ENCODE data around the gene TUBG1.

The TUBG1 gene

DNA sequence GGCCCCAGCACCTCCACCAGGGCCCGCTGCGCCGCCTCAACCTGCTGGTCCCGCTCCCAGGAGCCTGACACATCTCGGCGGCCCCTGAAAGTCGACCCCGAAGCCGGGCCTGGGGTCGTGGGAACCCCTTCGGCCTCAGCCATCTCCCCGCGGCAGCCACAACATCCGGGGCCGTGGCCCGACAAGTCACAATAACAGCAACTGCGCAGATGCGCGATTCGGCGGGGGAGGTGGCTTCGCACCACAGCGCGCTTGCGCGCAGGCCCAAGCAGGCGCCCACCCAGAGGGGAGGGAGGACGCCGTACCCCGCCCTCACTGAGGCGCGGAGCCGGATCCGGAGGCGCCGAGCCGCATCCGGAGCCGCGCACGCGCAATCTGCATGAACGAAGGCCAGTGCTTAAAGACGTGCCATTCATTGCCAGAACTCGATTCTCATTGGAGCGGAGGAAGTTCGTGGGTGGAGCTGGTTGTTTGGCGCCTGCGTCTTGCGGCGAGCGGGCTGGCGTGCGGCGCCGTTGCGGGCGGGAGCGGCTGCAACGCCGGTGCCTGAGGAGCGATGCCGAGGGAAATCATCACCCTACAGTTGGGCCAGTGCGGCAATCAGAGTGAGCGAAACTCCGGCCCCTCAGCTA lies at the start of gene TUBG1, which contains the start of gene RETREG3:
TSS of gene TUBG1 (plus strand) at position 502 of the 632 bp plus-strand sequence. CDS start at position 557, 55 bp downstream.
TSS of gene RETREG3 (minus strand) at position 193 of the 632 bp plus-strand sequence. CDS start at position 143, 50 bp downstream.
- DNase-seq (ENCODE audit: low spot score), result peak; percentile 99

DNA sequence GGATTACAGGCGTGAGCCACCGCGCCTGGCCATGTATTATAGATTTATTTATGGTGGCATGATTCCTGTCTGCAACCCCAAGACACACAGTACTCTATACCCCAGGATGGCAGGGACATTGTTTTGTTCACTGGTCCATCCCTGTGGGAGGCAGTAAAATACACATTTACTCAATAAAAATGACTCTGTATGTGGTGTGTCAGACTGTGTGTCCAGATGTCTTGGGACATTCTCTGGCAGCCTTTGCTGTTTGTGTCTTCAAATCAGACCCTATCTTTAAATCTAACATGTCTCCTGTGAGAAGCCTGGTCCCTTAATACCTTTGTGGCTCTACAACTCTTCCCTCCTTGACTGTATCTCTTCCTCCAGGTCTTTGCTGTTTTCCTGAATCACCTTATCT lies 49.2 kb upstream of the TUBG1 start:
- no peak for DNase-seq (ENCODE audit: low spot score)

DNA sequence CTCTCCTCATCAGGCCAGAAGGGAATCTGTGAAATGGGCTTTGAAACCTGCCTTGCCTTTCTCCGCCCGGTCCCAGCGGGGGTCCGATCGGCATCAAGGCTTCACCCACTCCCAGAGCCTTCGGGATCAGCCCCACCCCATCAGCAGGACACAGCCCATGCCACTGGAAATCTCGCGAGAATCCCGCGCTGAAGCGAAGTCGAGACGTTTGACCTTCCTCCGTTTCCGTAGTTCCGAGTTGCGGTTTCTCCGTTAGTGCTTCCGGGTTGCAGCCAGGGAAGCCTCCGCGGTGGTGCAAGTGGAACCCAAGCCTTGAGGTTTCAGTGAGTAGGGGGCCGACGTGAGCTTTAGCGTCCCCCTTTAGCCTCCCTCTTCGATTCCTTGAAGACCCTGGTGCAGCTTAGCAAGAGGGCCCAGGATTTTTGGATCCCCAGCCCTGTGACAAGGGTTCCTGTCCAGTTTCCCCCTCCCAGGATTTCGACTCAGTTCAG lies 47.5 kb upstream of the TUBG1 start, which contains the start of gene COASY:
TSS of gene COASY (plus strand) at position 252 of the 491 bp plus-strand sequence. CDS start 475 bp downstream, outside the sequence.
- peak; percentile 94 for DNase-seq (ENCODE audit: low spot score)

DNA sequence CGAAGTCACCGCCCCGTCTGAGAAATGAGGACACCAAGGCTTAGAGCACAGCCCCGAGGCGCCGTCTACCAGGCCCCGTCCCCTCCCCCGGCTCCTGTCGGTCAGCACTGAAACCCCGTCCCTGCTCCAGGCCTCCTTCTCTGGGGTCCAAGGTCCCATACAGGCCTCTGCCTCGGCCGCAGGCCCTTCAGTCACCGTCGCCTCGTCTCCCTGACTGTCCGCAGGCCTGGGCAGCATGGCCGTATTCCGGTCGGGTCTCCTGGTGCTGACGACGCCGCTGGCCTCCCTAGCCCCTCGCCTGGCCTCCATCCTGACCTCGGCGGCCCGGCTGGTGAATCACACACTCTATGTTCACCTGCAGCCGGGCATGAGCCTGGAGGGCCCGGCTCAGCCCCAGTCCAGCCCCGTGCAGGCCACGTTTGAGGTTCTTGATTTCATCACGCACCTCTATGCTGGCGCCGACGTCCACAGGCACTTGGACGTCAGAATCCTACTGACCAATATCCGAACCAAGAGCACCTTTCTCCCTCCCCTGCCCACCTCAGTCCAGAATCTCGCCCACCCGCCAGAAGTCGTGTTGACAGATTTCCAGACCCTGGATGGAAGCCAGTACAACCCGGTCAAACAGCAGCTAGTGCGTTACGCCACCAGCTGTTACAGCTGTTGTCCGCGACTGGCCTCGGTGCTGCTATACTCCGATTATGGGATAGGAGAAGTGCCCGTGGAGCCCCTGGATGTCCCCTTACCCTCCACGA lies 46.9 kb upstream of the TUBG1 start:
- no peak for DNase-seq (ENCODE audit: low spot score)

DNA sequence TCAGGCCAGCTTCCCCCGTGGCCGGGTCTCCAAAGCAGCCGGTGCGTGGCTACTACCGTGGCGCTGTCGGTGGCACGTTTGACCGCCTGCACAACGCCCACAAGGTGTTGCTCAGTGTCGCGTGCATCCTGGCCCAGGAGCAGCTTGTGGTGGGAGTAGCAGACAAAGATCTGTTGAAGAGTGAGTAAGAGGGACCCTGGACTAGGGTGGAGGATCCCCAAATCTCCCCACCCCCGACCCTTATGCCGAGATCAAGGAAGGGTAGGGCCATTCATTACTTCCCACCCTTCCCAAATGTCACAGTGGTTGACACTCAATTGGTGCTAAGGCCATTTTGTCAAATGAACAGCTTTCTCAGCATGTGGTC lies 46.4 kb upstream of the TUBG1 start:
- DNase-seq (ENCODE audit: low spot score), result no peak

DNA sequence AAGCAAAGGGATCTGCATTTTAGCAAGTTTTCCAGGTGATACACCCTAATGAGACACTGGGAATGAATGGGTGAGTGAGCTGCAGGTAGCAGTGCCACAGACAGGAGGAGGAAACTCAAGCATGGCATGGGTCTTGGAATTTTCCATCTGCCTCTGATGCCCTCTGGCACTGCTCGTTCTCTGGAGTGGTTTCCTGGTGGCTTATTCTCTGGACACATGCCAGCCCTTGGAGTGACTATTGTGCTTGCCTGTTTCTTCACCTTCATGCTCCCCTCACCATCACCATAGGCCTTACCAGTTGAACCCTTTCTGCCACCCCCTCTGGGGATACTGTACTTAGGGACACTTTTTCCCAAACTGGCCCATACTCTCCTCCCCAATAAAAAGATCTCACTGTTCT lies 45.9 kb upstream of the TUBG1 start:
- no peak for DNase-seq (ENCODE audit: low spot score)

DNA sequence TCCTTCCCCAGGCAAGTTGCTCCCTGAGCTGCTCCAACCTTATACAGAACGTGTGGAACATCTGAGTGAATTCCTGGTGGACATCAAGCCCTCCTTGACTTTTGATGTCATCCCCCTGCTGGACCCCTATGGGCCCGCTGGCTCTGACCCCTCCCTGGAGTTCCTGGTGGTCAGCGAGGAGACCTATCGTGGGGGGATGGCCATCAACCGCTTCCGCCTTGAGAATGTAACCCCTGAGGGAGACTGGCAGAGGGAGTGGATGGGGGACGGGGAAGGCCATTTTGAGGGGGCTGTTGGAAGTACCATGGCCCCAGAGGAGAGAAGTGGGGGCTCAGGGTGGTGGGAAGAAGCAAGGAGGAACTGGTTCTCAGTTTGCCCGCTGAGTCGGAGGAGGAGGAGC lies 45.5 kb upstream of the TUBG1 start:
- no peak for DNase-seq (ENCODE audit: low spot score)

DNA sequence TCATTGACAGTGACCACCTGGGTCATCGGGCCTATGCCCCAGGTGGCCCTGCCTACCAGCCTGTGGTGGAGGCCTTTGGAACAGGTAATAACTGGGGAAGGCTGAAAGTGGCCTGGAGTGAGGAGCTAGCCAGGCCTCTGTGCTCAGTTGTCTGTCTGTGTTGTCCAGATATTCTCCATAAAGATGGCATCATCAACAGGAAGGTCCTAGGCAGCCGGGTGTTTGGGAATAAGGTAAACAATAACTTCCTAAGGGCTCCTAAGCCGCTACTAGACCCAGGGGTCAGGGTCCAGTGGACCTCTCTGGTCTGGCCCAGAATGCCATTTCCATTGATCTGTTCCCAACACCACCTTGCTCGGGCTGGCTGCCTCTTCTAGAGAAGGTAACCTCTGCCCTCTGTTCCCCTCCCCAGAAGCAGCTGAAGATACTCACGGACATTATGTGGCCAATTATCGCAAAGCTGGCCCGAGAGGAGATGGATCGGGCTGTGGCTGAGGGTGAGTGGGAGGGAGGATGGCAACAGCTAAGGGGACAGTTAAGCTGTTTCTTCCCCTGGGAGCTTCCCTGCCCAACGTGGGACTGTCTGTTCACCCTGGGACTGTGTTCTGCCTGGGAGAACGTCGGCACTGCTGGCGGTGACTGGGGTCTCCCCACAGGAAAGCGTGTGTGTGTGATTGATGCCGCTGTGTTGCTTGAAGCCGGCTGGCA lies 44.5 kb upstream of the TUBG1 start:
- no peak for DNase-seq (ENCODE audit: low spot score)

DNA sequence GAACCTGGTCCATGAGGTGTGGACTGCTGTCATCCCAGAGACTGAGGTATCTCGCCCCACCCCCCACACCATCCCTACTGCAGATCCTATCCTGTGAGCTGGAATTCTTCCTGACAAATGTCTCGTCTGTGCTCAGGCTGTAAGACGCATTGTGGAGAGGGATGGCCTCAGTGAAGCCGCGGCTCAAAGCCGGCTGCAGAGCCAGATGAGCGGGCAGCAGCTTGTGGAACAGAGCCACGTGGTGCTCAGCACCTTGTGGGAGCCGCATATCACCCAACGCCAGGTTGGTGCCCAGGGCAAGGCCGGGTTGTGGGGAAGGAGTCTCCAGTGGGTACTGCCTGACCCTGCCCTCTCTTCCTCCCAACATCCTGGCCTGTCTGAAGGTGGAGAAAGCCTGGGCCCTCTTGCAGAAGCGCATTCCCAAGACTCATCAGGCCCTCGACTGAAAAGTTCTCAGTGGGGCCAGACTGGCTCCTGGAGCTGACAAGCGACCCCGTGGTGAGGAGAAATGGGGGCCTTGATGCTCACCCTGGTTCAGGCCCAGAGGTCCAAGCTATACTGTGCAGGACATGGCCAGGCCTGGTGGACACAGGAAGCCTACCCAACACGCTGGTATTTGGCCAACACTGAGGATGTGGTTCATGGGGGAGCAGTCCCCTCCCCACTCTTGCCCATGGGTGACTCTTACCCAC lies 43.8 kb upstream of the TUBG1 start:
- no peak for DNase-seq (ENCODE audit: low spot score)

DNA sequence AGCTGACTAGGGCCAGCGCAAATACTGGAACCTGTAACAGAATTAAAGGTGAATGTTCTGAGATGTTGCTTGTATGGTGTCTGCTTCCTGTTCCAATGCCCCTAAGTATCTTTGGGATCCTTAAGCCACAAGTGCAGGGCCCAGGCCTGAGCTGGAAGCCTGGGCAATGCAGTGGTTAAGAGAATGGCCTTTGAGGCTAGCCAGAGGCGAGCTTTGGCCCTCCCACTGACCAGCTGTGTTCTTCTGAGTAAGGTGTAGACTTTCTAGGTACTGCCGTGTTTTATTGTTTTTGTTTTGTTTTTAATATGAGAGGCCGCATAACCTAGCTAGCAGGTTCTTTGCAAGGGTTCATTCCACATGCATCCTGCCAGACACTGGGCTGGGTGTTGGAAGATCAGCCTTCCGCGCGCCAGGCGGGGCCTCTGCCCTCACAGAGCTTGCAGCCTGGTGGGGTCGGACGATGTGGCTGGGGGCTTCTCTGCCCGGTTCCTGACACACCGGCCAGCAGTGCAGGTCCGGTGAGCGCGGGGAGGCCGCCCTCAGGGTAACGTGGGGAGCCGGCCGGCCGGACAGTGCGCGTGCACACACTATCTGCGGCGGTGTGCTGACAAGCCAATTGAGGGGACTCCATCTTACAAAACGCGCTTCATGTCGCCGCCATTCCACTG lies 43.1 kb upstream of the TUBG1 start:
- no peak for DNase-seq (ENCODE audit: low spot score)

DNA sequence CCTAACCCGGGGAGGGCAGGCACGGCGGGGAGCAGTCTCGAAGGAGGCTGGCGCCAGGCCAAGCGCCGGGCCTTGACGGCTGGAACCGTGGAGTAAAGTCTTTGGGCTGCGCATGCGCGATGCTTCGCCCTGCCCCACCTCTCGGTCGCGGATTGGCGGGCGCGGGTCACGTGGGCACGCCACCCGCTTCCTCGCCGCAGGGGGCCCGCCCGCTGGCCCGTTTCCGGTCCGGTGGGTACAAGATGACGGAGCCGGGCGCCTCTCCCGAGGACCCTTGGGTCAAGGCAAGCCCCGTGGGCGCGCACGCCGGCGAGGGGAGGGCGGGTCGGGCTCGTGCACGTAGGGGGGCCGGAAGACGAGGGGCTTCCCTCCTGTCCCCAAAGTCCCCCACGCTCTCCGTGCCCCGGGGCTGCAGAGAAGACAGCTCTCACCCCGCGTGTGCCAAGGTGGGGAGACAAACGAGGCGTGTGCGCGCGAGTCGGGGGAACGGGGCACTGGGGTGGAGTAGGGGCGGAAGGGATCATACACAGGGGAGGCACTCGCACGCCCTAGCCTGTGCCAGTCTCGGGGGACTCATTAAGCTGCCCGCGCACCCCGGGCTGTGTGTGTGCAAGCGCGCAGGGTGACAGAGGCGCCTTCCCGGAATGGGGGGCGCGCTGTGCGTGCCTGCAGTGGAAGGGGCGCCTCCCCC lies 42.5 kb upstream of the TUBG1 start, which contains the start of gene MLX:
TSS of gene MLX (plus strand) at position 218 of the 691 bp plus-strand sequence. CDS start at position 243, 25 bp downstream.
- peak; percentile 98 for DNase-seq (ENCODE audit: low spot score)

DNA sequence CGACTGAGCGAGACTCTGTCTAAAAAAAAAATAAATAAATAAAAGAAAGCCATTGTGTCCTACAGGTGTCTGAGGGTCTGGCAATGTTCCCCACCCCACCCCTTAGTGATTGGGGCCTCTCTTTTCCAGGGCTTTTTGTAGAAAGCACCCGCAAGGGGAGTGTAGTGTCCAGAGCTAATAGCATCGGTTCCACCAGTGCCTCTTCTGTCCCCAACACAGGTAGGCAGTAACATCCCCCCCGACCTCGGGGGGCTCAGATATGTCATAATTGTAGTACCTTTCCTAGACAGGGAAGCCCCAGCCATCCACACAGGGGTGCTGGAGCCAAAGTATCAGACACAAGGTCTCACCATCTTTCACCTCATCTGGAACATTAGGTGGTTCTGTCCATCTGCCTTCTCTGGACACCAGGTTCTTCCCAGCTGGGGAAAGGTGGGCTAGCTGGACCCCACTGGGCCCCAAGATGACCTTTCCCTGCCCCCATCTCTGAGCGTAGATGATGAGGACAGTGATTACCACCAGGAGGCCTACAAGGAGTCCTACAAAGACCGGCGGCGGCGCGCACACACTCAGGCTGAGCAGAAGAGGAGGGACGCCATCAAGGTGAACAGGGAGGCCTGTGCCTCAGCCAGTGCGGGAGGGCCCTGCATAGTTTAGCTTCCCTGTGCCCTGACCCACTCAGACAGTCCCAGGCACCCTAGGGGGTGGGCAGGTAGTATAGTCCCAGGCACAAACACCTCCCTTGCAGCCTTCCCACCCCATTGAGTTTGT lies 41.0 kb upstream of the TUBG1 start:
- DNase-seq (ENCODE audit: low spot score), result no peak

DNA sequence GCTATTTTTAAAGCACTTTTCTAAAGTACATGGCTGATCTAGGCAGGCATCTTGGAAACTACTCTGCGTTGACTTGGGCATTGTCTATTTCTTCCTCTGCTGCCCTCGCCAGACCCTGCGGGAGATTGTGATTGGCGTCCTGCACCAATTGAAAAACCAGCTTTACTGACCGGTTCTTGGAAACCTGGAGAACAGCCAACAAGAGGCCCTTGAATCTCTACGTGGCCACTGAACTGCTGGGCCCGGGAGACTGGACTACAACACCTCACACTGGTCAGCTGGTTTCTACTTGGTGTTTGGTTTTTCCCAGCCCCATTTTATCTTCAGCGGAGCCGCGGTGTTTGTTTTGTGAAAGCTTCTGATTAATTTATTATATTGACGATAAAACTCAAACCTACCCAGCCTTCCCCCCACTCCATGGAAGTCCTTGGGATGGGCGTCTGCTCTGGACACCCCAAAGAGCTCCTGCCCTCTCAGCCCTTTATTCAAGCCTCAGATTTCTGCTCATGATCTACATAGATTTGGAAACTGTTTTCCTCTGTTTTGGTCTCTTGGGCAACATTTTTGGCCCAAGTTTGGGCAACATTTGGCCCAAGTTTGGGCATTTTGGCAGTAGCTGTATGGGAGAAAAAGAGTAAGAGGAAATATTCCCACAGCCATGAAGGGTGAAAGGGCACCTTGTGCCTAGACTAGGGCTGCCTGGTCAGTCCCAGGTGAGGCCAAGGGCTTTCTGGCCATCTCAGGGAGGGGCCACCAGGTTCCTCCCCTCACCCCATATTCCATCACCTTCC lies 37.9 kb upstream of the TUBG1 start:
- DNase-seq (ENCODE audit: low spot score), result no peak

DNA sequence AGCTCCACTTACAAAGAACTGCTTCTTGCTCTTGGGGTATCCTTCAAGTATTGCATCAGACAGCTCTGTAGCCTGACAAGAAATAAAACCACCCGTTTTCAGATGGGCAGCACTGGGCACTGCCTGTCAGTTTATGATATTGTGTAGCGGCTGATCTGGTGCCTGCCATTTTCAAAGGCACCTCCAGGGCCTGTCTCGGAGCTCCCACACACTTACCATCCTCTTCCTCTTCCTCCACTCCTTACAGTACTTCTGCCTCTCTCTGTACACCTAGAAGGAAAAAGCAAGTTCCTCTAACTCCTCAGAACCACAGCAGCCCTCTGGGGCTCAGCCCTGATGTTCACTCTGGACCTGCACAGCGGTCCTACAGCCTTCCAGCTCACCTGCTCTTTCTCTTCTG lies 36.4 kb upstream of the TUBG1 start:
- DNase-seq (ENCODE audit: low spot score), result no peak

DNA sequence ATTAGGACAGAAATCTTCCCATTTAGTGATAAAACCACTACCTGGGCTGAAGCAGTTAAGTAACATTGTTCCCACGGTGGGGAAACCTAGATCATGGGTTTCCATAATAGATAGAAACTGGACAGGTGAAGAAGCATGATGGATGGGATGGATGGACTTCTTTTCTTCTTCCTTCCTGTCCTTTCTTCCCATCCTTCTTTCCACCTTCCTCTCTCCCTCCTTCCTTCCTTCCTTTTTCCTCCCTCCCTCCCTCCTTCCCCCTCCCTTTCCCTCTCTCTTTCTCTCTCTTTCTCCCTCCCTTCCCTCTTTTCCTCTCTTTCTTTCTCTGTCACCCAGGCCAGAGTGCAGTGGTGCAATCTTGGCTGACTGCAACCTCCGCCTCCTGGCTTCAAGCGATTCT lies 35.0 kb upstream of the TUBG1 start:
- no peak for DNase-seq (ENCODE audit: low spot score)

DNA sequence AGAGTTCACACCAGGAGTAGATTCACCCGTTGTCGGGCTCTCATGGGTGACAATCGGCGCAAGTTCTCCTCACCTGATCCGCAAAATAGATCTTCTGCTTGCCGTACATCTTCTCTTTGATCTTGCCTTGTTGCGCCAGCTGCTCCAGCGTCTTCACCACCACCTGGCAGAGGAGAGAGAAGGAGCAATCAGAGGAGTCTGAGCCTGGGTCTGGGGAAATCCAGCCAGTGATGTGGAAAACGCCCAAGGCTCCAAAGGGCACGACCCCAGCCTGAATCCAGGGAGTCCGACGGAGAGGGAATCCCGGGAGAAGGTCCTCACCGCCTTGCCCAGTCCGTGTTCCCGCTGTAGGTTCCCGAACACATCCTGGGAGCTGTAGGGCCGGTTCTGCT lies 32.3 kb upstream of the TUBG1 start:
- no peak for DNase-seq (ENCODE audit: low spot score)

DNA sequence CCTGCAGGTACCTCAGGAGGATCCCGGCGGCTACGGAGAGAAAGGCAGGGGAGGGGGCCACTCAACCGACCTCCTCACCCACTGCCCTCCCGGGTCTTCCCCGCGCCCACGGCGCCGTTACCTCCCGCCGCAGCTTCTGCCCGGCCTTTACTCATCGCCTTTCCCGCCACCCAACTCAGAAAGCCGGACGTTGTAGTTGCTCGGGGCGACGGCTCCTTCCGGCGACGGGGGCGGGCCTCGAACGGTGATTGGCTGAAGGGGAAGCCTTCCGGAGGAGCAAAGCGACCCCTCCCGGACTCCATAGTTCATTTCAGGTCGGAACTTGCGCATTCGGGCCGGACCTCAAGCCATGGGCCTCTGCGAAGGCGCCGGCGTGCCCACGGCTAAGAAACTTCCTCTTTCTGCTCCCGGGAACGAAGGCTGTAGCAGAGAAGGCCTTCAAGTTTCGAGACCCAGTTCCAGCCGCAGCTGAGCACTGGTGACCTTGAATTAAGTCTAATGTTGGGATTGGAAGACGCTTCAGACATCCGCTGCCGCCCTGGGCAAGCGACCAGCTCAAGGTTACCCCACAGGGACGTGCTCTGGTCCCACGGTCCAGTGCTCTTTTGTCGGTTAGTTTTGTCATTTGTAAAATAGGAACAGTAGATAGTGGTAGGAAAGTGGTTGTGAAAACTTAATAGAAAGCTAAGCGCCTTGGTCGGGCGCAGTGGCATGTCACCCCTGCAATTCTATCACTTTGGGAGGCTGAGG lies 31.8 kb upstream of the TUBG1 start, which contains the start of gene PSMC3IP:
TSS of gene PSMC3IP (minus strand) at position 198 of the 750 bp plus-strand sequence. CDS start at position 155, 43 bp downstream.
- peak; percentile 91 for DNase-seq (ENCODE audit: low spot score)

DNA sequence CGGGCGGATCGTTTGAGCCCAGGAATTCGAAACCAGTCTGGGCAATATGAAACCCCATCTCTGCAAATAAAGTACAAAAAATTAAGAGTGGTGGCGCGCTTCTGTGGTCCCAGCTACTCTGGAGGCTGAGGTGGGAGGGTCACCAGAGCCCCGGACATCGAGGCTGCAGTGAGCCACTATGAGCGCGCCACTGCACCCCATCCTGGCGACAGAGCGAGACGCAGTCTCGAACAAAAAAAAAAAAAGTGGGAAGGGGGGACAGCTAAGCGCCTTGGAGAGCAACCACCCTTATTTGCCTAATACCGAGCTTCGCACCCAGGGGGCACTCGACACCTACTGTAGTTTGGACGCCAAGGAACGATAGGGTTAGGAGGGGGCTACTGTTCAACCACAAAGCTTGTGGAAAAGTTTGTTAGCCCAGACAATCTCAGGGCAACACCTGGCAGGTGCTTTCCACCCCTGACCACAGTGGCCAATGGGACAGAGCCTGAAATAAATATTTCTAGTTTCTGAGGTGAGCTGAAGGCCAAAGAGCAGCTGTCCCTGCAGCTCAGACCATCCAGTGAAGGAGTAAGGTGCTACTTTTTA lies 31.1 kb upstream of the TUBG1 start:
- peak; percentile 67 for DNase-seq (ENCODE audit: low spot score)
